ENCODE data around the gene TMEM87B.
"Not testable (repeated sequence)": the region's sequence is repeated elsewhere in the genome, so short reads cannot be mapped to it uniquely, and the experiment has no call there.

Gene TMEM87B

DNA sequence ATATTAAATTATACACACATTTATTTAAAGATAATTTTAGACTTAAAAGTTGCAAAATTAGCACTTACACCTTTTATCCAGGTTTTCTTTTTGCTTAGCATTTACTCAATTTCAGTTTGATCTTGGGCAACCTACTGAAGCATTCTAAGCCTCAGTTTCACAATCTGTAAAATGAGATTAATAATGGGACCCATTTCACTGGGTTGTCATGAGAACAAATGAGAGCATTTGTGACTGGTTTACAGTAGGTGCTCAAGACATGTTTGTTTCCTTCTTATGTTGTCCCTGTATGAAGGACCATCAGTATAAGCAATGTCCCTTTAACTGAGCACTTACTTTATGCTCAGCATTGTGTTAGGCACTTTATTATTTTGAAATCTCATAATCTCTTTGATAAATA, 78.3 kb downstream of the TMEM87B start:
- no peak for TF ChIP-seq JUND (IDR thresholded peaks at IDR 0.05; ENCODE audit: low read depth)
- no peak for DNase-seq (ENCODE audit: low read depth in 1 of 2, low spot score in 1 of 2)
- in situ Hi-C loops (cut with HindIII; ENCODE audit: low pct_unique_long_range_greater_than_20kb, low sequenced_read_pairs): no loop called here

DNA sequence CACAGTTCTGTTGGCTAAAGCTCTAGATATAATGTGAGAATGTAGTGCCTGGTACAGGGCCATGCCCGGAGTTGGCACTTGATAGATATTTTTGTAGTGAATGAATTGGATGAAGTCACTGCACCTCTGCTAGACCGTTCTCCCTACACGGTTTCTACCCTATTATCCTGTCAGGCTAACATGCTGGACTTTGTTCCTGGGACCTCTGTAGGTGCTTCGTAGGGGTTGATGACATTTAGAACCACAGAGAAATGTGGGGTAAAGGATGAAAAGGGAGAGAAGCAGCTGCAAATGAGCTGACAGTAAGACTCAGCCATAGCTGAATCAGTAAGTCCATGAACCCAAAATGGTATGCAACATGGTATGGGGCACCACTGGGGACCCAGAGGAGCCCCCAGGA, 79.1 kb downstream of the TMEM87B start:
- TF ChIP-seq JUND (IDR thresholded peaks at IDR 0.05; ENCODE audit: low read depth): no peak
- in situ Hi-C loops (cut with HindIII; ENCODE audit: low pct_unique_long_range_greater_than_20kb, low sequenced_read_pairs): no loop called here
- no peak for DNase-seq (ENCODE audit: low read depth in 1 of 2, low spot score in 1 of 2)

DNA sequence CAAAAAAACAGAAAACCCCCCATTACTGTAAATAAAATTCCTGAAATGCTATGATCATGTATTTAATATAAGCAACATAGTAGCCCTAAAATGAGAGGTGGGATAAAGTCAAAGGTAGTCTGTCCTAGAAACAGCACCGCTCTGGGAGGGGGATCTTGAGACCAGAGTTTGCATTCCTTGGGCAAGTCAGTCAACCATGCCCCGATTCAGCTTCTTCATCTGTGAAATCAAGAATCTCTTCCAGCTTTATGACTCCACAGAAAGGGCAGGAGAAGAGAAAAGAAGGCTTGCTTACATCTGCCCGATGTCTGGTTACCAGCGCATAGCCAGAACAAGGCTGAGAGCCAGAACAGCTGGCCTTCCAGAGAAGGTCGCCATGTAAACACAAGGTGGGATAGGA, 81.0 kb downstream of the TMEM87B start:
- no peak for DNase-seq (ENCODE audit: low read depth in 1 of 2, low spot score in 1 of 2)
- no peak for TF ChIP-seq JUND (IDR thresholded peaks at IDR 0.05; ENCODE audit: low read depth)
- in situ Hi-C loops (cut with HindIII; ENCODE audit: low pct_unique_long_range_greater_than_20kb, low sequenced_read_pairs): no loop called here

DNA sequence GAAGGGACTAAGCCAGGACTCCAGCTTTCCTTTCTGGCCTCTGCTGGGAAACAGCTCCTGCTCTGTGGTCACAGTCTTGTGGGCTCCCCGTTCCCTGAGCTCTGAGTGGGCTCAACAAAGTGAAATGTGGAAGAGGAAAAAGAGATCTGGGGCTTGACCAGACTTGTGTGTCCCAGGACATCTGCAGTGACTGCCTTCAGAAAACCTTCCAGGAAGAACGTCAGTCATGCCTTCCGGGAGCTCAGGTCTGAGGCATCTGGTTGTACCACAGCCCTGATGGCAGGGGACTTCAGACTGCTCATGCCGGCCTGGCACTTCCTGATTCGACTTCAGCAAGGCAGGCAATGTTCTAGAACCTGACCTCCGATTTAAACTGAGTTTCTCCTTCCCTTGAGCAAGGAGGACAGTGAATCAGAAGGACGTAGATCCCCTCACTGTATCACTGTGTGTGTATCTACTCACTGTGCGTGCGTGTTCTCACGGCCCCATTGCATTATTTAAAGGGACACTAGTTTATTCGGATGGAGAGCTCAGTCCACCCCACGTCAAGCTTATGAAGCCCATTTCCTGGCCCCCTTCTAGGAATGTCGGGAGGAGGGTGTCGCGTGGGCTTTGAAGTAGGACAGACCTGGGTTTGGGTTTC, 82.6 kb downstream of the TMEM87B start:
- peak in 1 of 2 experiments; percentile 25 for DNase-seq (ENCODE audit: low read depth in 1 of 2, low spot score in 1 of 2)
- TF ChIP-seq JUND (IDR thresholded peaks at IDR 0.05; ENCODE audit: low read depth): no peak
- in situ Hi-C loops (cut with HindIII; ENCODE audit: low pct_unique_long_range_greater_than_20kb, low sequenced_read_pairs): no loop called here

DNA sequence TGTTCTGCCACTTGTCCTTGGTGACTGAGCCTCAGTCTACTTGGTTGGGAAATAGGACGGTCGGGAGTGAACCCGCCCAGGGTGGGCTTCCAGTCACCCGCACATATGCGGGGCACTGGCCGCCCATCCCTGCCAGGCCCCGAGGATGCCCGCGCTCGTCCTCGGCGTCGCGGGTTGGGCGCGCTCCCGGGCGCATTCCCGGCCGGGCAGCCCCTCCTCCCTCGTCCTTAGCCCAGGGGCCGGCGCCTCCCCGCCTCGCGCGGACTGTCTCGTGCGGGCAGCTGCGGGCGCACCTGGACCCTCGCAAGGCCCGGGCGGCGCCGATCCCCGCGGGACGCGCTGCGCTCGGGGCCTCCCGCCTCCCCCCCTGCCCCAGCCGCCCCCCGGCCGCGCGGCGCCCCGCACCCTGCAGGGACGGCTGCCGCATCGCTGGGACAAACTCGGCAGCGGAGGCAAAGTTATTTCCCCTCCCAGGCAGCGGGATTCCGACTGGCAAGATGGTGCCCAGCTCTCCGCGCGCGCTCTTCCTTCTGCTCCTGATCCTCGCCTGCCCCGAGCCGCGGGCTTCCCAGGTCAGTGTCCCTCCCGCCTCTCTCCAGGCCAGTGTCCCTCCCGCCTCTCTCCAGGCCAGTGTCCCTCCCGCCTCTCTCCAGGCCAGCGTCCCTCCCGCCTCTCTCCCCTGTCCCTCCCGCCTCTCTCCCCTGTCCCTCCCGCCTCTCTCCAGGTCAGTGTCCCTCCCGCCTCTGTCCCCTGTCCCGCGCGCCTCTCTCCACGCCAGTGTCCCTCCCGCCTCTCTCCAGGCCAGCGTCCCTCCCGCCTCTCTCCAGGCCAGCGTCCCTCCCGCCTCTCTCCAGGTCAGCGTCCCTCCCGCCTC, 83.3 kb downstream of the TMEM87B start, which contains the start of gene FBLN7:
Gene FBLN7, plus strand, starts transcription at position 227 of the 874 bp plus-strand sequence. Its CDS starts 271 bp downstream, at position 498.
- in situ Hi-C loops (cut with HindIII; ENCODE audit: low pct_unique_long_range_greater_than_20kb, low sequenced_read_pairs): no loop called here
- DNase-seq (ENCODE audit: low read depth in 1 of 2, low spot score in 1 of 2): peak; percentile 18 to 35
- no peak for TF ChIP-seq JUND (IDR thresholded peaks at IDR 0.05; ENCODE audit: low read depth)

DNA sequence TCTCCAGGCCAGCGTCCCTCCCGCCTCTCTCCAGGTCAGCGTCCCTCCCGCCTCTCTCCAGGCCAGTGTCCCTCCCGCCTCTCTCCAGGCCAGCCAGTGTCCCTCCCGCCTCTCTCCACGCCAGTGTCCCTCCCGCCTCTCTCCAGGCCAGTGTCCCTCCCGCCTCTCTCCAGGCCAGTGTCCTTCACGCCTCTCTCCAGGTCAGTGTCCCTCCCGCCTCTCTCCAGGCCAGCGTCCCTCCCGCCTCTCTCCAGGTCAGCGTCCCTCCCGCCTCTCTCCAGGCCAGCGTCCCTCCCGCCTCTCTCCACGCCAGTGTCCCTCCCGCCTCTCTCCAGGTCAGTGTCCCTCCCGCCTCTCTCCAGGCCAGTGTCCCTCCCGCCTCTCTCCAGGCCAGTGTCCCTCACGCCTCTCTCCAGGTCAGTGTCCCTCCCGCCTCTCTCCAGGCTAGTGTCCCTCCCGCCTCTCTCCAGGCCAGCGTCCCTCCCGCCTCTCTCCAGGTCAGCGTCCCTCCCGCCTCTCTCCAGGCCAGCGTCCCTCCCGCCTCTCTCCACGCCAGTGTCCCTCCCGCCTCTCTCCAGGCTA, 84.1 kb downstream of the TMEM87B start:
- DNase-seq (ENCODE audit: low read depth in 1 of 2, low spot score in 1 of 2); in situ Hi-C loops (cut with HindIII; ENCODE audit: low pct_unique_long_range_greater_than_20kb, low sequenced_read_pairs): not testable (repeated sequence)

DNA sequence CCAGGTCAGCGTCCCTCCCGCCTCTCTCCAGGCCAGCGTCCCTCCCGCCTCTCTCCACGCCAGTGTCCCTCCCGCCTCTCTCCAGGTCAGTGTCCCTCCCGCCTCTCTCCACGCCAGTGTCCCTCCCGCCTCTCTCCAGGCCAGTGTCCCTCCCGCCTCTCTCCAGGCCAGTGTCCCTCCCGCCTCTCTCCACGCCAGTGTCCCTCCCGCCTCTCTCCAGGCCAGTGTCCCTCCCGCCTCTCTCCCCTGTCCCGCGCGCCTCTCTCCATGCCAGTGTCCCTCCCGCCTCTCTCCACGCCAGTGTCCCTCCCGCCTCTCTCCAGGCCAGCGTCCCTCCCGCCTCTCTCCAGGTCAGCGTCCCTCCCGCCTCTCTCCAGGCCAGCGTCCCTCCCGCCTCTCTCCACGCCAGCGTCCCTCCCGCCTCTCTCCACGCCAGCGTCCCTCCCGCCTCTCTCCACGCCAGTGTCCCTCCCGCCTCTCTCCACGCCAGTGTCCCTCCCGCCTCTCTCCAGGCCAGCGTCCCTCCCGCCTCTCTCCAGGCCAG, 84.7 kb downstream of the TMEM87B start:
- DNase-seq (ENCODE audit: low read depth in 1 of 2, low spot score in 1 of 2); in situ Hi-C loops (cut with HindIII; ENCODE audit: low pct_unique_long_range_greater_than_20kb, low sequenced_read_pairs): not testable (repeated sequence)

DNA sequence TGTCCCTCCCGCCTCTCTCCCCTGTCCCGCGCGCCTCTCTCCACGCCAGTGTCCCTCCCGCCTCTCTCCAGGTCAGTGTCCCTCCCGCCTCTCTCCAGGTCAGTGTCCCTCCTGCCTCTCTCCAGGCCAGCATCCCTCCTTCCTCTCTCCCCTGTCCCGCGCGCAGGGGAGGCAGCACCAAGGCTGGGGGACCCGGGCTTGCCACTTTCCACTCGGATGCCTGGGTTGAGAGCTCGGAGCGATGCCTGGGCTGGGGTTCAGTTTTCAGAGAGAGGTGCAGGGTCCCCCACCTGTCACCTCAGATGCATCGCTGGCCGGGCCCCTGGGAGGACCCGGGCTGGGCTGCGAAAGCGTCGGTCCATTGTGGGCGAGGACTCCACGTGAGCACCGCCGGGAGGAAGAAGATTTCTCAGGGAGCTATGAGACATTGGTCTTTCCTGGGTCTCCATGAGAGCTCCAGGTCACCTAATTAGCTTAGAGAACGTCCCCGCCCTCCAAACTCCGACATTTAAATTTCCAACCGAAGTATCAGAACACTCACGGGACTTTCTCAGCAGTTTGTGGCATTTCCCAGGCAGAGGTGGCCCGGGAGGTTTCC, 85.2 kb downstream of the TMEM87B start:
- TF ChIP-seq JUND (IDR thresholded peaks at IDR 0.05; ENCODE audit: low read depth): no peak
- in situ Hi-C loops (cut with HindIII; ENCODE audit: low pct_unique_long_range_greater_than_20kb, low sequenced_read_pairs): no loop called here
- no peak for DNase-seq (ENCODE audit: low read depth in 1 of 2, low spot score in 1 of 2)

DNA sequence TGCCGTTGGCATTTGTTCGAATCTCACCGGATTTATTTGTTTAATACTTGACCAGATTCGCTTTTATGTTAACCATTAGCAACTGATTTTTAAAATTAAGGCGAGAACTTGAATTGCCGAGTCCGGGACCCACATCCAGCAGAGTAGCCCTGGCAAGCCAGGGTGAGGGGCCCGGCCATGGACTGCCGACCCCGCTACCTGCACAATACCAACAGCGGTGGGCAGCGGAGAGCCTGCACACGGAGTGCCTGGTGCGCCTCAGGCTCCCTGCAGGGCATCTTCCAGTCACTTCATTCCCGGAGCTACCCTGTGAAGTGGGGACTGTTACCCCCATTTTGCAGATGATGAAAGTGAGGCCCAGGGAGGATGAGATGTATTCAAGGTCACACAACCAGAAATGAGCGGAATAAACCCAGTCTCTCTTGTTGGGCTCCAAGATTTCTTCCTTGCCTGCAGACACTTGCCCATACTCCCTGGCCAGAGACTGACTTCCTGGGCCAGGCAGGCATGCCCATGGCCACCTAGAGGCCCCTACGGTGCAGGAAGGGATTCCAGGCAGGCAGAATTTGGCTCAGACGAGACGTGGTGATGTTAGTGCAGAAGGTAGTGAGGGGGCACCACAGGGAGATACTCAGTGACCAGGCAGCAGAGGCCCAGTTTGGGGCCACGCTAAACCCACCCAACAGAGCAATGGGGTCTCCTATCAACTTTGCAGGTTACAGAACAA, 86.0 kb downstream of the TMEM87B start:
- no peak for DNase-seq (ENCODE audit: low read depth in 1 of 2, low spot score in 1 of 2)
- no peak for TF ChIP-seq JUND (IDR thresholded peaks at IDR 0.05; ENCODE audit: low read depth)
- in situ Hi-C loops (cut with HindIII; ENCODE audit: low pct_unique_long_range_greater_than_20kb, low sequenced_read_pairs): no loop called here

DNA sequence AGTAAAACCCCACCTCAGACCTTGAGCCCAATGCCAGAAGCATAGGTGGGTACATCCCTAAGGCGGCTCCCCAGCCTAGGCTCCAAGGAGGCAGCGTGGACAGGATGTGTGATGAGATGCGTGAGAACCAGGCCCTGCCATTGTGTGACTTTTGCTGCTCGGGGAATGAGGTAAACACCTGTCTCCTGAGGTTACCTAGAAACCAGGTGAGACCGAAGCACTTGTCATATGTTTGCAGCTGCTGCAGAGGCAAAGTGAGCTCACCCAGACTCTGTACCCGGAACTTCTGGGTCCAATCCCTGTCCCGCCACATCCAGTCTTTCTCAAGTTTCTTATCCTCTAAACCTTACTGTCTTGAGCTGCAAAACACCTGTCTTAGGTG, 86.5 kb downstream of the TMEM87B start:
- no peak for TF ChIP-seq JUND (IDR thresholded peaks at IDR 0.05; ENCODE audit: low read depth)
- in situ Hi-C loops (cut with HindIII; ENCODE audit: low pct_unique_long_range_greater_than_20kb, low sequenced_read_pairs): no loop called here
- no peak for DNase-seq (ENCODE audit: low read depth in 1 of 2, low spot score in 1 of 2)

DNA sequence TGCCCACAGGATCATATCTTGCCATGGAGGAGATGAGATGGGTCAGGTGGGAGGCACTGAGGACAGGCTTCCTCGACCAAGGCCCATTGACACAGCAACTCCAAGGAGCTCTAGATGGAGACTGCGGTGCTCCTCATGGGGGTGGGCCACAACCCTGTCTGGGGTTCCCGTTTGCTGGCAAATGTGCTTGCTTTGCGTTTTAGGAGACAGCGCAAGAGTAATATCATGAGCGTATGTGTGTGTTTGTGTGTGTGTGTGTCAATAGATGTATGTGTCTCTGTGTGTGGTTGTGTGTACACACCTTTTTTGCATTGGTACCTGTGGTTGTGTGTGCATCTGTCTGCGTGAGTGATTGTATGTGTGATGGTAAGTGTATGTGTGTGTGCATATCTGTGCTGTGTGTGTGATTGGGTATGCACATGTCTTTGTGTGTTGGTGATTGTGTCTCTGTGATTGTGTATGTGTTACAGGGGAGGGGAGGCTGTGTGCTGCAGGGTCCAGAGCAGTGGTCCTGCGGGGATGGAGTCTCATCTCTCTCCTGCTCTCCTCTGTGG, 87.5 kb downstream of the TMEM87B start:
- no peak for DNase-seq (ENCODE audit: low read depth in 1 of 2, low spot score in 1 of 2)
- in situ Hi-C loops (cut with HindIII; ENCODE audit: low pct_unique_long_range_greater_than_20kb, low sequenced_read_pairs): no loop called here
- no peak for TF ChIP-seq JUND (IDR thresholded peaks at IDR 0.05; ENCODE audit: low read depth)

DNA sequence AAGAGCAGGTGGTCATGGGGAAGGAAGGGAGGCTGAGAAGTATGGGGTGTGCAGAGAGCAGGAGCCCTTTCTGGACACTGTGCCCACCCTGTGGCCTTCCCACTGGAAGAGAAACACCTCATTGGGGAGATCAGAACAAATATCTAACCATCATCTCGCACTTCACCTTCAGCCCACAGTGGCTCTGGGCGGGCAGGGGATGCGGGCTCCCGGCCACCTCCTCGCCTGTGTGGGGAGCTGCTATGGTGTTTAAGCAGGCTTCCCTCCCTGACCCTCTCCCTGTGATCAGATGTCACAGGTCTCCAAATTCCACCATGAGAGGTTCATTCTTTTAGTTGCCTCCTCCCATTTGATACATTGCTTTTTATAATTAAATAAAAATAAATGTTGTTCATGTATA, 88.1 kb downstream of the TMEM87B start:
- in situ Hi-C loops (cut with HindIII; ENCODE audit: low pct_unique_long_range_greater_than_20kb, low sequenced_read_pairs): no loop called here
- DNase-seq (ENCODE audit: low read depth in 1 of 2, low spot score in 1 of 2): no peak
- no peak for TF ChIP-seq JUND (IDR thresholded peaks at IDR 0.05; ENCODE audit: low read depth)
